Esophagus (tissue), 2 donors: ENCODE results near the gene ZNF91. TPM values are rescaled to one million over a fixed set of nuclear protein-coding genes. Genes with fewer than 3 reads are reported as not detected.
A peak's percentile ranks its signal among the peaks of the same experiment; 100 is the strongest.
"Not testable (repeated sequence)": the region's sequence is repeated elsewhere in the genome, so short reads cannot be mapped to it uniquely, and the experiment has no call there.

ENCODE experiments used
- H3K27ac ChIP-seq, 2 donors: one replicate each; pipeline ENCODE4 v1.5.1; 2013; ENCODE audit warnings: low read depth in 2 of 2, mild to moderate bottlenecking in 2 of 2, inconsistent platforms in 1 of 2, low read length in 1 of 2, moderate library complexity in 1 of 2
- H3K27me3 ChIP-seq, 2 donors: one replicate each; pipeline ENCODE4 v1.6.1; 2013; ENCODE audit warnings: low read length in 2 of 2, control low read depth in 1 of 2, mild to moderate bottlenecking in 1 of 2; ENCODE audit not compliant: insufficient read depth in 2 of 2, control insufficient read depth in 1 of 2
- H3K36me3 ChIP-seq, 2 donors: one replicate each; pipeline ENCODE4 v1.6.1; 2013; ENCODE audit warnings: low read length in 1 of 2; ENCODE audit not compliant: control insufficient read depth in 2 of 2, insufficient read depth in 2 of 2
- H3K4me1 ChIP-seq, 2 donors: one replicate each; pipeline ENCODE4 v1.6.1; 2013; ENCODE audit warnings: low read length in 1 of 2; ENCODE audit not compliant: control insufficient read depth in 2 of 2, insufficient read depth in 2 of 2
- H3K4me3 ChIP-seq, 2 donors: one replicate each; pipeline ENCODE4 v1.5.1; 2013; ENCODE audit warnings: low read length in 2 of 2, mild to moderate bottlenecking in 2 of 2, low read depth in 1 of 2, moderate library complexity in 1 of 2
- H3K9me3 ChIP-seq, 2 donors: one replicate each; pipeline ENCODE4 v1.6.1; 2013; ENCODE audit warnings: mild to moderate bottlenecking in 2 of 2, low read depth in 1 of 2, low read length in 1 of 2, moderate library complexity in 1 of 2; ENCODE audit not compliant: control insufficient read depth in 2 of 2, insufficient read depth in 1 of 2
- WGBS, 2 donors: extraction: QIAGEN DNeasy Blood & Tissue Kit; methylation state at CpG; one replicate each; pipeline ENCODE4 v1.1.7; 2013; 5-methylcytosine and 5-hydroxymethylcytosine counted together
- polyA plus RNA-seq, 2 donors: library from polyadenylated mRNA; stranded (reverse); fragments of 200-250 nt; gene quantifications; one replicate each; pipeline ENCODE4 v1.2.3, GENCODE V29; 2013
- donor health status: healthy with polysubstance abuse.
- donor health status: Bipolar disorder and iron deficiency.

Gene ZNF91
- polyA plus RNA-seq, 2 donors = 6.0 to 11.9 TPM

DNA sequence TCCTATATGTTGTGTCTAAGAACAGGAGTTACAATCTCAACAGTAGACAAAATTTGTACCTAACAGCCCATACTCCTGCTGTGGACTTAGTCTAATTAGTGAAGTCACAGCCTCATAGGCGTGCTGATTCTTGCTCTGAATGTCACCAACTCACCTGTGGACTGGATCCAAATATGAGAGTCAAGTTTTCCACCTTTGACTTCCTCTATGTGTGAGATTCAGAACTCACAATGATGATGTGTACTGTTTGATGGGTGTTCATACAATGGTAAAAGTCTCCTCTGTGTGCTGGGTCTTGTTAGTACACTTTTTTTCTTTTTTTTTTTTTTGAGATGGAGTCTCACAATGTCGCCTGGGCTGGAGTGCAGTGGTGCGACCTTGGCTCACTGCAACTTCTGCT is 7.8 kb upstream of the ZNF91 start:
- peaks cover 0 to 2% of the 10 kb centered on the region in 2 donors for H3K4me1 ChIP-seq
- H3K27ac ChIP-seq = peak overlapping the region in 1 of 2 donors; percentile 62
- 58 to 74% methylated on average over 3 of the region's 3 CpGs for WGBS, 2 donors
- H3K4me3 ChIP-seq = no peak overlapping the region
- H3K27me3 ChIP-seq = no peaks in the 10 kb centered on the region
- no peaks in the 10 kb centered on the region for H3K9me3 ChIP-seq
- no peaks in the 10 kb centered on the region for H3K36me3 ChIP-seq

DNA sequence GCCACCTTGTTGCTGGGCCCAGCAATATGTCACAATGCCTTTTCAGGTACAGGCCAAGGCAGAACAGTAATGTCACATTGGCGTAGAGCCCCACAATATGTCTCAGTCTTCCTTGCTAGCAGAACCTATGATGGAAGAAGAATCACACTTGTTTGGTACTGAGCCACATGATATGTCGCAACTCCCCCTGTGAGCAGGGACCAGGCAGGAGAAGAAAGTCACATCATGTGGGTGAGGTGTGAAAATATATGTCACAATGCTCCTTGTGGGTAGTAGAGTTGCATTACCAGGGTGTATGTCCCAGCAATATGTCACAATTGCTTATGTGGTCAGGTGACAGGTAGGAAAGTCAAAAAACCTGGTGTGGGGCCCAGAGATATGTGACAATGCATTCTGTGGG is 7.1 kb upstream of the ZNF91 start:
- Histone ChIP-seq H3K4me1 (peaks cover 0 to 2% of the 10 kb centered on the region in 2 donors), H3K27ac (peak overlapping the region in 1 of 2 donors; percentile 53)
- 91 to 95% methylated on average over 2 of the region's 2 CpGs for WGBS, 2 donors

DNA sequence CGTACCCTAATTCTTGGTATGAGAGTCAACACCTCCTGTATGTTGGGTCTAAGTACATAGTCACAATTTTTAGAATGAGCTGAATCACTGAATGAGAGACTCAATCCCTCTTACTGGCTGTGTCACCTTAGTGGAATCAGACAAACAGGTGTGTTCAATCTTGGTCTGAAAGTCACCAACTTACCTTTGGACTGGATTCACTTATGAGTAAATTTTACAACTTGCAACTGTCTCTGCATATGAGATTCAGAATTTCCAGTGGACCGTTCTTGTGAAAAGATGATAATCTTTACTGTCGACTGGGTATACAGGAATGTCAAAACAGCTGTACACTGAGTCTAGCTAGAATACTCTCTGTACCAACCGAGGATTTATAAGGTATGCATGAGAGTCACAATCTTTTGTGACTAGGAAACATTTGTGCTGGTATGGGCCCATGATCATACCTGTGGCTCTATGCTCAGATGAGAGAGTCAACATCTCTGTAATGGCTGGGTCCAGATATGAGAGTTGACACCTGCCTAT is 5.9 kb upstream of the ZNF91 start:
- 87 to 93% methylated on average over 4 of the region's 4 CpGs for WGBS, 2 donors

More for the DNA sequence above, 7.1 kb upstream of the ZNF91 start:
- Histone ChIP-seq H3K4me3 (no peak overlapping the region), H3K9me3 (no peaks in the 10 kb centered on the region), H3K36me3 (no peaks in the 10 kb centered on the region), H3K27me3 (no peaks in the 10 kb centered on the region)

DNA sequence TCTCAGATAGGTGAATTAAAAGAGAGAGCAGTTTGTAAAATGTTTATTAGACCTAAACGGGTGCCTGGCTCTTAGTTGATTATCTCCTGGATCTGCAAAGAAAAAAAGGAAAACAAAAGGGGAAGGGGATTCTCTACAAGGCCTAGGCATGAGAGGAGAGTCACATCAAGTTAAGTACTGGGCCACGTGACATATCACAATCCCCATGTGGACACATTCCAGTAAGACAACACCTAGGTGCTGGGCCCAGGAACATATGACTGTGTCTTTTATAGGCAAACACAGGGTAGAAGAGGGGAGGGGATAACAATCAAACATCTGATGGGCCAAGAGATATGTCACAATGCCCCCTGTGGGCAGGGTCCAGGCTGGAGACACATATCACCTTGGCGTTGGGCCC is 4.2 kb upstream of the ZNF91 start:
- Histone ChIP-seq H3K4me3 (no peak overlapping the region), H3K27me3 (no peaks in the 10 kb centered on the region), H3K4me1 (peaks cover 0 to 2% of the 10 kb centered on the region in 2 donors), H3K9me3 (no peaks in the 10 kb centered on the region), H3K36me3 (no peaks in the 10 kb centered on the region), H3K27ac (no peak overlapping the region)
- WGBS, 2 donors = 90 to 92% methylated on average over 3 of the region's 3 CpGs

More for the DNA sequence above, 5.9 kb upstream of the ZNF91 start:
- no peaks in the 10 kb centered on the region for H3K27me3 ChIP-seq
- peaks cover 0 to 2% of the 10 kb centered on the region in 2 donors for H3K4me1 ChIP-seq
- H3K36me3 ChIP-seq = no peaks in the 10 kb centered on the region
- H3K27ac ChIP-seq = no peak overlapping the region
- no peak overlapping the region for H3K4me3 ChIP-seq
- no peaks in the 10 kb centered on the region for H3K9me3 ChIP-seq

DNA sequence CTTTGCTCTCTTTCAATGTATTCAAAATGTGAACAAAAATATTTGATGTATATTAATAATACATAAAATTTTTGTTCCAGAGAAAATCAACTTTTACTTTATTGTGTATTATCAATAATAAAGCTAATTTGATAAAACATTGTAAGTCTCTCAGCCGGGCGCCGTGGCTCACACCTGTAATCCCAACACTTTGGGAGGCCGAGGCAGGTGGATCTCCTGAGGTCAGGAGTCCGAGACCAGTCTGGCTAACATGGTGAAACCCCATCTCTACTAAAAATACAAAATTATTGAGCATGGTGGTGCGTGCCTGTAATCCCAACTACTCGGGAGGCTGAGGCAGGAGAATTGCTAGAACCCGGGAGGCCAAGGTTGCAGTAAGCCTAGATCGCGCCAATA is 449 bp upstream of the ZNF91 start:
- not testable (repeated sequence) for H3K4me1 ChIP-seq, H3K9me3 ChIP-seq

DNA sequence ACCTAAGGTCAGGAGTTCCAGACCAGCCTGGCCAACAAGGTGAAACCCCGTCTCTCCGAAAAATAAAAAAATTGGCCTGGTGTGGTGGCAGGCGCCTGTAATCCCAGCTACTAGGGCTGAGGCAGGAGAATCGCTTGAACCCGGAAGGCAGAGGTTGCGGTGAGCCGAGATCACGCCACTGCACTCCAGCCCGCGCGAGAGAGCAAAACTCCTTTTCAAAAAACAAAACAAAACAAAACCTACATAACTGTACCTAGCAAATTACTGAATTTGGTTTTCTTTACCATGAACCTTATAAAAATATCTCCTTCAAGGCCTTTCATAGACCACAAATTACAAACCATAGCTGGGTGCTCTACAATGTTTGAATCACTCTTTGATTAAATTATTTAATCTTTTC is 760 bp downstream of the ZNF91 start:
- 2% methylated on average over 11 of the region's 11 CpGs for WGBS, 2 donors
- Histone ChIP-seq H3K27me3 (no peaks in the 10 kb centered on the region), H3K4me3 (peak overlapping the region; percentile 91 to 96), H3K4me1 (peaks cover 0 to 2% of the 10 kb centered on the region in 2 donors), H3K27ac (peak overlapping the region; percentile 98 to 100), H3K36me3 (no peaks in the 10 kb centered on the region), H3K9me3 (no peaks in the 10 kb centered on the region)

More for the DNA sequence above, 449 bp upstream of the ZNF91 start:
- H3K36me3 ChIP-seq, H3K4me3 ChIP-seq, H3K27me3 ChIP-seq: not testable (repeated sequence)
- WGBS, 2 donors = 91 to 92% methylated on average over 10 of the region's 10 CpGs
- peak overlapping the region in 1 of 2 donors; percentile 100 for H3K27ac ChIP-seq

DNA sequence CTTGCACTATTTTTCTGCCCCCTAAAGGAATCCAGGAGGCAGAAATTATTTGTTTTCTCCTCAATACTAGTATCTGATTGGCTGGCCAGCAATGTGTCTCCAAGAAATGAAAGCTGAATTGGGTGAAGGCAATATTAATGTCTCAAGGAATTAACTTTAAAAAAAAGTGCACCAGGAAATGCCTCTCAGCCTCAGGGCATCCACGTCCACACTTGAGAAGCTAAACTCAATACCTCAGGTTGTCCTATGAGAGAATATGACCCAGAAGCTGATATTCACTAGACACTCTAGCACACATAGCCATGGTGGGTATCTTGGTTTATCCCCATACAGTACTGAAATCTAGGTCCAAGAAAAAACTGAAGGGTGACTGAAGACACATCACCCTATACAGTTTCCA is 2.1 kb downstream of the ZNF91 start:
- peak overlapping the region in 1 of 2 donors; percentile 9 for H3K27ac ChIP-seq
- H3K27me3 ChIP-seq = no peaks in the 10 kb centered on the region
- WGBS, 2 donors = 42 to 46% methylated on average over 1 of the region's 1 CpG
- no peak overlapping the region for H3K4me3 ChIP-seq
- no peaks in the 10 kb centered on the region for H3K9me3 ChIP-seq
- H3K4me1 ChIP-seq = peaks cover 0 to 2% of the 10 kb centered on the region in 2 donors
- no peaks in the 10 kb centered on the region for H3K36me3 ChIP-seq

DNA sequence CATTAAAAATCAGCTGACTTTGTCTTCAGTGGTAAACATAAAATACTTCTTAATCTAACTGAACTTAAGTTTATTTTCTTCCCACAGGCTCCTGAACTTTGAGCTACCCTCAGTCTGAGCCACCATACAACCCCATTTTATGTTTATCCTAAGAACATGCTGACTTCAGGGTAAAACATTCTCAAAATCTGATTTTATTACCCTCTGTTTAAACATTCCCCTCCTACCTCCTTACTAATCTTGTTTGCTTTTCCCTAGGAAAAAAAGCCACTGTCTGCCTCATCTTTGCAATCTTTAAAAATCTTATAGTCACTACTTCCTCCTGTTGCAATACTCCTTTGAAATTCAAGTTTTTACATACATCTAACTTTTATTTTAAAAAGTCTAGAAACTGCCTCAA is 4.0 kb downstream of the ZNF91 start:
- Histone ChIP-seq H3K9me3 (no peaks in the 10 kb centered on the region), H3K4me3 (no peak overlapping the region), H3K27ac (no peak overlapping the region), H3K27me3 (no peaks in the 10 kb centered on the region), H3K36me3 (no peaks in the 10 kb centered on the region), H3K4me1 (peaks cover 0 to 2% of the 10 kb centered on the region in 2 donors)

DNA sequence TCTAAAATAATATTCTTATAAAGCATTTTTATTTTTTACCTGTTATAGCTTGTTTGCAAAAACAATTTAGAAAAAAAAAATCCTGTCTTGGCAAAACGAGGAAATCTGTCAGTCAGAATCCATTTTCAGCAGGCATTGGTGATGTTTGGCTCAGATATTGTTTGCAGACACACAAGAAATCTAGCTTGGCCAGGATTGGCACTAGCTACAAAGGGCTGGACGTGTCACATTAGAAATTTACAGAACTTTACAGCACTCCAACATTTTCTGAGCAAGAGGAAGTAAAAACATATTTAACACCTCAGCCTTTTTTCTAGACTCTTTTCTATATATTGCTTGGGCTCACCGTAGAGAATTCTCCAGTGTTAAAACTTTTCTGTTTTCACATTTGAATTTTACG is 9.9 kb downstream of the ZNF91 start:
- no peaks in the 10 kb centered on the region for H3K27me3 ChIP-seq
- no peak overlapping the region for H3K4me3 ChIP-seq
- peaks cover 2 to 11% of the 10 kb centered on the region in 2 donors for H3K9me3 ChIP-seq
- H3K36me3 ChIP-seq = peaks cover 5 to 13% of the 10 kb centered on the region in 2 donors
- no peaks in the 10 kb centered on the region for H3K4me1 ChIP-seq
- WGBS, 2 donors = 61 to 80% methylated on average over 4 of the region's 4 CpGs
- H3K27ac ChIP-seq = no peak overlapping the region

DNA sequence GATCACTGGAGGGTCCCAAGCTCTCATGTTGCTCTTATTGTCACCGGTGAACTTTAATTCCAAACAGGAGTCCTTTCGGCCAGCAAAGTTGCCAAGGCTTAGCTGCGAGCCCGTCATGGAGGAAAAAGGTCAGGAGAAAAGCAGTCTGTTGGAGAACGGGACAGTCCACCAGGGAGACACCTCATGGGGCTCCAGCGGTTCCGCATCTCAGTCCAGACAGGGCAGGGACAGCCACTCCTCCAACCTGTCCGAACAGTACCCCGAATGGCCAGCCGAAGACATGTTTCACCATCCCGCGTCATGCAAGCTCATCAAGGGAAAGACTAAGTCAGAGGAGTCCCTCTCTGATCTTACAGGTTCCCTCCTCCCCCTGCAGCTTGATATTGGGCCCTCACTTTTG is 10.4 kb downstream of the ZNF91 start:
- no peaks in the 10 kb centered on the region for H3K27me3 ChIP-seq
- peaks cover 5 to 13% of the 10 kb centered on the region in 2 donors for H3K36me3 ChIP-seq
- 94 to 98% methylated on average over 12 of the region's 12 CpGs for WGBS, 2 donors
- no peaks in the 10 kb centered on the region for H3K4me1 ChIP-seq
- no peak overlapping the region for H3K4me3 ChIP-seq
- no peak overlapping the region for H3K27ac ChIP-seq
- peaks cover 2 to 13% of the 10 kb centered on the region in 2 donors for H3K9me3 ChIP-seq
